Uterus (tissue), 4 donors: ENCODE results near the gene MYCN. TPM values are rescaled to one million over a fixed set of nuclear protein-coding genes. Genes with fewer than 3 reads are reported as not detected.

Source experiments
- DNase-seq, 2 donors: peaks; one replicate each; pipeline ENCODE4 v3.0.0-alpha.2; 2019 to 2020
- H3K27ac ChIP-seq, 2 donors: fragments of 200-600 bp; sonication (generic); 1 replicate in 1 of 2; 2 replicates in 1 of 2; pipeline ENCODE4 v1.5.1; 2016 to 2018
- H3K27me3 ChIP-seq, 2 donors: fragments of 200-600 bp; sonication (generic); one replicate each; pipeline ENCODE4 v1.5.1; 2018 to 2019; ENCODE audit warnings: control low read depth in 1 of 2
- H3K36me3 ChIP-seq, 2 donors: fragments of 200-600 bp; sonication (generic); one replicate each; pipeline ENCODE4 v1.5.1; 2019; ENCODE audit warnings: control low read depth in 1 of 2
- H3K4me1 ChIP-seq, 2 donors: fragments of 200-600 bp; sonication (generic); one replicate each; pipeline ENCODE4 v1.5.1; 2018 to 2019; ENCODE audit warnings: control low read depth in 1 of 2
- H3K4me3 ChIP-seq, 2 donors: fragments of 200-600 bp; sonication (generic); 1 replicate in 1 of 2; 2 replicates in 1 of 2; pipeline ENCODE4 v1.5.1; 2018 to 2019; ENCODE audit warnings: mild to moderate bottlenecking in 1 of 2
- H3K9me3 ChIP-seq, 2 donors: fragments of 200-600 bp; sonication (generic); one replicate each; pipeline ENCODE4 v1.5.1; 2019; ENCODE audit warnings: control low read depth in 1 of 2
- POLR2A ChIP-seq, 2 donors: fragments of 450-650 bp; IDR thresholded peaks; one replicate each; pipeline ENCODE4 v1.6.1; 2016; ENCODE audit warnings: antibody characterized with exemption in 2 of 2, mild to moderate bottlenecking in 1 of 2, moderate library complexity in 1 of 2
- intact Hi-C: fragments of 100-400 bp; cut with DNase I; formaldehyde crosslinking; loops from one replicate; pipeline ENCODE4 v1.15.1; 2023; ENCODE audit warnings: low total_unique reads
- total RNA-seq, 4 donors: library from RNA; depleted of rRNA in 3 of 4; stranded (reverse); fragments of >200 nt in 3 of 4; gene quantifications; one replicate each; pipeline versions ENCODE4 v1.1.0 to v1.2.4, GENCODE V29; 2014 to 2023
- TF ChIP-seq, protein P1 (sequence below), 4 experiments: fragments of 200-600 bp in 2 of 4; fragments of 450-650 bp in 2 of 4; sonication (generic) in 2 of 4; IDR thresholded peaks; one replicate each; pipeline ENCODE4 v1.5.1; 2016 to 2019; ENCODE audit warnings: antibody characterized with exemption in 4 of 4, mild to moderate bottlenecking in 2 of 4, moderate library complexity in 1 of 4
- donor health status: DM: yes; HTN: yes; CAD: no.

MYCN gene
- total RNA-seq, 4 donors from 2014 or later = 1.3 to 4.1 (median 1.9) TPM; not detected in 1

DNA sequence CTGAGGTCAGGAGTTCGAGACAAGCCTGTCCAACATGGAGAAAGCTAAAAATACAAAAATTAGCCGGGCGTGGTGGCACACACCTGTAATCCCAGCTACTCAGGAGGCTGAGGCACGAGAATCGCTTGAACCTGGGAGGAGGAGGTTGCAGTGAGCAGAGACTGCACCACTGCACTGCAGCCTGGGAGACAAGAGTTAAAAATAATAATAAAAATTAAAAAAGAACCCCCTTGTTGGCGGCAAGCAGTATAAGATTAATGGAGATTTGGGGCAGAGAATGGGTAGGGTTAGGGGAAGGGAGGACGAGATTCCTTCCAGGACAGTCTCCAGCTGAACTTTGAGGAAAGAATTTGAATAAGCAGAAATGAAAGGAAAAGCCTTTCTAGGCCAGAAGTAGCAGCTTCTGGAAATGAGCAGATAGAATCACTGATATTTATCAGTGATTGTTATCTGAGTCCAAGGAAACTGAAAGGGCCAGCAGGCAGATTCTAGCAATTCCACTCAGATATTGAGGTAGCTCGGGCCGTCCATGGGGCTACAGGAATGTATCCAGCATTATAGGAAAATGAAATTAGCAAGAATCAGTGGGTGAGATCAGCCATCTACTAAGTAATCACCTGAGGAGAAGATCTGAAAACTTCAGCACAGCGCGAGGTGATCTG is 7.0 kb upstream of the MYCN start:
- DNase-seq = no peak
- no peak overlapping the region for H3K27ac ChIP-seq
- no peaks in the 10 kb centered on the region for H3K36me3 ChIP-seq
- TF ChIP-seq, protein P1, sequence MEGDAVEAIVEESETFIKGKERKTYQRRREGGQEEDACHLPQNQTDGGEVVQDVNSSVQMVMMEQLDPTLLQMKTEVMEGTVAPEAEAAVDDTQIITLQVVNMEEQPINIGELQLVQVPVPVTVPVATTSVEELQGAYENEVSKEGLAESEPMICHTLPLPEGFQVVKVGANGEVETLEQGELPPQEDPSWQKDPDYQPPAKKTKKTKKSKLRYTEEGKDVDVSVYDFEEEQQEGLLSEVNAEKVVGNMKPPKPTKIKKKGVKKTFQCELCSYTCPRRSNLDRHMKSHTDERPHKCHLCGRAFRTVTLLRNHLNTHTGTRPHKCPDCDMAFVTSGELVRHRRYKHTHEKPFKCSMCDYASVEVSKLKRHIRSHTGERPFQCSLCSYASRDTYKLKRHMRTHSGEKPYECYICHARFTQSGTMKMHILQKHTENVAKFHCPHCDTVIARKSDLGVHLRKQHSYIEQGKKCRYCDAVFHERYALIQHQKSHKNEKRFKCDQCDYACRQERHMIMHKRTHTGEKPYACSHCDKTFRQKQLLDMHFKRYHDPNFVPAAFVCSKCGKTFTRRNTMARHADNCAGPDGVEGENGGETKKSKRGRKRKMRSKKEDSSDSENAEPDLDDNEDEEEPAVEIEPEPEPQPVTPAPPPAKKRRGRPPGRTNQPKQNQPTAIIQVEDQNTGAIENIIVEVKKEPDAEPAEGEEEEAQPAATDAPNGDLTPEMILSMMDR (IDR thresholded peaks at IDR 0.05) = no peak
- no peak for TF ChIP-seq POLR2A (IDR thresholded peaks at IDR 0.05)
- no peaks in the 10 kb centered on the region for H3K9me3 ChIP-seq
- H3K4me3 ChIP-seq = no peak overlapping the region
- no peaks in the 10 kb centered on the region for H3K4me1 ChIP-seq
- no peaks in the 10 kb centered on the region for H3K27me3 ChIP-seq
- intact Hi-C loops = no loop called here

DNA sequence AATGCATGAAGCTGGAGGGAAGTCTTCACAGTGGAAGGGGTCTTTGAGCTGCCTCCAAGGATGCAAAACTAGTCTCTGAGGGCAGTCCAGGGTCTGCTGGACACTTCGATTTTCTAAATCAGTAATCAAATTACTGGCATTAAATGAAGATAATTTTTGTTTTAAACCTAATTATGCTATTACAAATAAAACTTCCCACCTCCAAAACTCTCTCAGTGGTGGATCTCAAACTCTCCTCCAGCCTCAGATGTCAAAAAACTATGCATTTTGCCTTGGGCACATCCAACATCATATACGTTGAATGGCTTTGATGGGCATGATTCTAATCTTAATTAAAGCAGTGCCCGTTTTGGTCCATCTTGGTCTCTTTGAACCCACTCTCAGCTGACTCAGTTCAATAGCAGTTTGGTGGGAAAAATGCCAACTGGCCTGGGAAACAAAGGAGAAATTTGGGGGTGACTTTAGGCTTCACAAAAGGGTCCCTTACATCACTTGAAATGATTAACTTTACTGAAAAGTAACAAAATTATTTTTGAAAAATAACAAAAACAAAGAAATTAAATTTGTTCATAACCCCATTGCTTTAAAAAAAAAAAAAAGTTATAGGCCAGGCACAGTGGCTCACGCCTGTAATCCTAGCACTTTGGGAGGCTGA is 5.9 kb upstream of the MYCN start:
- TF ChIP-seq, protein P1 (IDR thresholded peaks at IDR 0.05) = no peak
- no peak for TF ChIP-seq POLR2A (IDR thresholded peaks at IDR 0.05)
- Histone ChIP-seq H3K4me1 (no peaks in the 10 kb centered on the region), H3K9me3 (no peaks in the 10 kb centered on the region), H3K27ac (no peak overlapping the region), H3K27me3 (no peaks in the 10 kb centered on the region), H3K4me3 (no peak overlapping the region), H3K36me3 (no peaks in the 10 kb centered on the region)
- intact Hi-C loops = no loop called here
- DNase-seq = no peak

DNA sequence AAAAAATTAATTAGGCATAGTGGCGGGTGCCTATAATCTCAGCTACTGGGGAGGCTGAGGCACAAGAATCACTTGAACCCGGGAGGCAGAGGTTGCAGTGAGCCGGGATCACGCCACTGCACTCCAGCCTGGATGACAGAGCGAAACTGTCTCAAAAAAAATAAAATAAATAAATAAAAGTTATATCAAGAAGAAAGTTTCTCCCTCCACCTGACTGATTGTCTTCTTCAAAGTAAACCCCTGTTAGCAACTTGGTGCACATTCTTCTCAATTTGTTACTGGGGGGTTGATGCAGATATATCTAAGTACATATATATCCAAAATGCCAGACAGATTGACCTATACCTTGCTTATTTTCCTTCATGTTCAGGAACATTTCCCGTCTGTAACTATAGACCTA is 5.2 kb upstream of the MYCN start:
- no peaks in the 10 kb centered on the region for H3K36me3 ChIP-seq
- DNase-seq = no peak
- H3K4me3 ChIP-seq = no peak overlapping the region
- intact Hi-C loops = no loop called here
- H3K4me1 ChIP-seq = no peaks in the 10 kb centered on the region
- H3K27me3 ChIP-seq = no peaks in the 10 kb centered on the region
- no peak overlapping the region for H3K27ac ChIP-seq
- no peak for TF ChIP-seq POLR2A (IDR thresholded peaks at IDR 0.05)
- TF ChIP-seq, protein P1 (IDR thresholded peaks at IDR 0.05) = no peak
- no peaks in the 10 kb centered on the region for H3K9me3 ChIP-seq

DNA sequence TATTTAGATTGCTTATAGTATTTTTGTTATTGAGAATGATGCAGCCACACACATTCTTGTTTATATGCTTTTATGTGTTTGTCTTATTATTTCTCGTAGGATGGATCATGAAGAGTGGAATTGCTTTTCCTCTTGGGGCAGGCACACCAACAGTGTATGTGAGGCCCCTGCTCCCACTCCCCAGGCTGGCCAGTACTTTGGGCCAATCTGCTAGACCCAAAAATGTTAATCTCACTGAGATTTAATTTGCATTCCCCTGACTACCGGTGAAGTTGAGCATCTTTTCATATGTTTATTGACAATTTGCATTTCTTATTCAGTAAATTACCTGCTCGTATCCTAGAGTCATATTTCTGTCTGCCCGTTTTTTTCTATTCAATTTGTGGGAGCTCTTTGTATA is 4.7 kb upstream of the MYCN start:
- Histone ChIP-seq H3K36me3 (no peaks in the 10 kb centered on the region), H3K9me3 (no peaks in the 10 kb centered on the region), H3K27me3 (peaks cover 0 to 1% of the 10 kb centered on the region in 2 donors), H3K4me1 (no peaks in the 10 kb centered on the region), H3K27ac (no peak overlapping the region), H3K4me3 (no peak overlapping the region)
- intact Hi-C loops = no loop called here
- TF ChIP-seq, protein P1 (IDR thresholded peaks at IDR 0.05) = no peak
- no peak for TF ChIP-seq POLR2A (IDR thresholded peaks at IDR 0.05)
- DNase-seq = no peak

DNA sequence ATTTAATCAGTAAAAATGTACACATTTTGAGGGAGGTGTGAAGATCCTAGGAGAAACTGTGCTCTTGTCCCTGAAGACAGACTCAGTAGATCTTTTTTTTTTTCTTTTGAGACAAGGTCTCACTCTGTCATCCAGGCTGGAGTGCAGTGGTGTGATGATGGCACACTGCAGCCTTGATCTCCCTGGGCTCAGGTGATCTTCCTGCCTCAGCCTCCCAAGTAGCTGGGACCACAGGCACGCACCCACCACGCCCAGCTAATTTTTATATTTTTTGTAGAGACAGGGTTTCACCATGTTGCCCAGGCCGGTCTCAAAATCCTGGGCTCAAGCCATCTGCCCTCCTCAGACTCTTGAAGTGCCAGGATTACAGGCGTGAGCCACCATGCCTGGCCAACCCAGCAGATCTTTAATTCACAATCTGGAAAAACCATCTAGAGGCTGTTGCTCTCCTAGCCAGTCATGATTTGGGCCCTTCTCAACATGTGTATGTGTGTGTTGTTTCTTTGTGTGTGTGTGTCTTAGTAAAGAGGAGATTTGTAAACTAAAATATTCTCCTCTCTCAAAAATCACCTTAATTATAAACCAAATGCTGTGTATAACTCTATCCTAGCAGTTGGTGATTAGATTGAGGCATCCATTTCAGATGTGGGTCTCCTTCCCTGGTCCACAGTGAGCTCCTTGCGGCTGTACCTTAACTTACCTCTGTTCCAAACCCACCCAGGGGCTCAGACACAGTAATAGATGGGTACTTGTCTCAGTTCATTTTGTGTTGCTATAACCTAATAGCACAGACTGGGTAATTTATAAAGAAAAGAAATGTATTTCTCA is 3.9 kb upstream of the MYCN start:
- Histone ChIP-seq H3K36me3 (no peaks in the 10 kb centered on the region), H3K27ac (no peak overlapping the region), H3K9me3 (no peaks in the 10 kb centered on the region), H3K4me1 (peaks cover 0 to 7% of the 10 kb centered on the region in 2 donors), H3K27me3 (peaks cover 3 to 7% of the 10 kb centered on the region in 2 donors), H3K4me3 (no peak overlapping the region)
- intact Hi-C loops = no loop called here
- no peak for DNase-seq
- TF ChIP-seq, protein P1 (IDR thresholded peaks at IDR 0.05) = no peak
- TF ChIP-seq POLR2A (IDR thresholded peaks at IDR 0.05) = no peak
